Stimulated activated CD8-positive, alpha-beta memory T cell treated with anti-CD3 and anti-CD28 coated beads, Interleukin-15, amount 100 ng/mL, for 48 hours (primary cell): ENCODE results near the gene NPIPB5.
"Not testable (repeated sequence)": the region's sequence is repeated elsewhere in the genome, so short reads cannot be mapped to it uniquely, and the experiment has no call there.

Source experiments
- DNase-seq, 2 donors: peaks; one replicate each; pipeline ENCODE4 v3.0.0-alpha.2; 2020; ENCODE audit warnings: low read depth in 2 of 2

NPIPB5 gene

DNA sequence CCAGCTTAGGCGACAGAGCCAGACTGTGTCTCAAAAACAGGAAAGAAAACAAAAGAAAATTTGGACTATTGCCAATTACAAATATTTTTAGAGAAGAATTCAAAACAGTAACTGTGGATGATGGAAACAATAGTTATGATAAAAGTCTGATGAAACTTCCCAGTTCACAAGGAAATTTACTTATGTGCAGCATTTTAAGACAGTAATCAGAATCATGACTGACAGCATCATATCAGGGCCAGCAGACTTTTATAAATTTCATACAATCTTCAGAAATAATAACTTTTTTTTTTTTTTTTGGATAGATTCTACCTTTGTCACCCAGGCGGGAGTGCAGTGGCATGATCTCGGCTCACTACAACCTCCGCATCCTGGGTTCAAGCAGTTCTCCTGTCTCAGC, at the start of gene NPIPB5:
TSS of gene NPIPB5 (plus strand) at position 301 of the 400 bp plus-strand sequence. CDS start 2,911 bp downstream, outside the sequence.
- DNase-seq: not testable (repeated sequence)

DNA sequence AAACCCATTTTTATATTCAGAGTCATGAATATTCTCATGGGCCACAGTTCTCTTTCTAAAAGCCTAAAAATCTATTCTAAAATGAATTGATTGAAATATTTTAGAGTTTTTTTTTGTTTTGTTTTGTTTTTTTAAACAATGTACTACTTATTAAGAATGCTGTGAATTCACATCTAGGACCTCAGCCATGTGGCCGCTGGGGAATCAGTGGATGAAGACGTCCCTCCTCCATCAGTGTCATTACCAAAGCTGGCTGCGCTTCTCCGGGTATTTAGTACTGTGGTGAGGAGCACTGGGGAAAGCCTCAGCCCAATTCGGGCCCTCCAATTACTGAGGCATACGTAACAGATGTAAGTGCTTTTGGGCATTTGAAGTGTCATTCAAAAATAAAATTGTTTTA, 41.8 kb upstream of the NPIPB5 start:
- DNase-seq: not testable (repeated sequence)

DNA sequence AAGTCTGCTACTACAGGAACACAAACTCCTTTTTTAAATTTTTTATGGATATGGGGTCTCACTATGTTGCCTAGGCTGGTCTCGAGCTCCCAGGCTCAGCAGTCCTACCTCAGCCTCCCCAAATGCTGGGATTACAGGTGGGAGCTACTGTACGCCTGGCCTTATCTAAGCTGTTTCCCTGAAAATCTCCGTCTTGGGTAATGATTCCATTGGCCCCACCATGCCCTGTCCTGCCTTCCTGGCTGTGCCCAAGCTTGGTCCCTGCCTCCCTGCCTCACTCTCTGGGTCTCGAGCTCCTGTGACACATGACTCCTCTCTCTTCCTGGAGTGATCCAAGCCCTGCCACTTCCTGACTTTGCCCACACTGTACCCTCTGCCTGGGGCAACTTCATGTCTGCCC, 27.3 kb downstream of the NPIPB5 start:
- not testable (repeated sequence) for DNase-seq

DNA sequence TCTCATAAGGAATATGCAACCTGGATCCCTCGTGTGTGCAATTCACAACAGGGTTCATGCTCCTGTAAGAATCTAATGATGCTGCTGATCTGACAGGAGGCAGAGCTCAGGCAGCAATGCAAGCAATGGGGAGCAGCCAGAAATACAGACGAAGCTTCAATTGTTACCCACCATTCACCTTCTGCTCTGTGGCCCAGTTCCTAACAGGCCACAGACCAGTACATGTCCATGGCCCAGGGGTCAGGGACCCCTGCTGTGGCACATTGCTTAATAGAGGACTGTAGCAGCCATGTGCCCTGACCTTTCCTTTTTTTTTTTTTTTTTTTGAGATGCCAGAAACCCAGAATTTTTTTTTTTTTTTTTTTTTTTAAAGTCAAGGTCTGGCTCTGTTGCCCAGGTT, 34.1 kb downstream of the NPIPB5 start:
- DNase-seq: not testable (repeated sequence)

GRCh38 chr16:22546630-22547029, 35.9 kb downstream of the NPIPB5 start:
- DNase-seq: not testable (repeated sequence)

- DNase-seq: not testable (repeated sequence)
Observed at GRCh38 chr16:22547170-22547765, 36.6 kb downstream of the NPIPB5 start.

- not testable (repeated sequence) for DNase-seq
Observed at GRCh38 chr16:22549853-22550252, 39.2 kb downstream of the NPIPB5 start.

GRCh38 chr16:22551143-22551542, 40.5 kb downstream of the NPIPB5 start:
- DNase-seq: not testable (repeated sequence)

GRCh38 chr16:22551651-22552050, 41.0 kb downstream of the NPIPB5 start:
- not testable (repeated sequence) for DNase-seq

- DNase-seq: not testable (repeated sequence)
Observed at GRCh38 chr16:22556759-22557158, 46.1 kb downstream of the NPIPB5 start.
